ENCODE measurements around the gene PRKCH. TPM values are rescaled to one million over a fixed set of nuclear protein-coding genes. Genes with fewer than 3 reads are reported as not detected.

The PRKCH gene
- total and polyA plus RNA-seq, 2 donors (not counting 3 experiments of a cell fraction or from before 2014, with no cell fraction given), result 97.7 to 103 TPM

GRCh38 chr14:61480704-61481285, 159.4 kb downstream of the PRKCH start:
- Histone ChIP-seq H4K20me1 (replicated peaks; ENCODE audit: control insufficient read depth, extremely low read depth, insufficient read depth, low read length) (no peaks in the 10 kb centered on the region), H3K27ac (ENCODE audit: insufficient read depth, low read depth, low read length) (no peak overlapping the region), H3K27me3 (ENCODE audit: control insufficient read depth in 2 of 2, insufficient read depth in 2 of 2, low read length in 2 of 2) (no peaks in the 10 kb centered on the region), H3K36me3 (ENCODE audit: control insufficient read depth in 2 of 2, extremely low read depth in 1 of 2, insufficient read depth in 2 of 2, low read length in 2 of 2) (peaks cover 3 to 17% of the 10 kb centered on the region in 2 experiments), H2AFZ (ENCODE audit: low read depth, low read length) (no peak overlapping the region), H3K79me2 (ENCODE audit: control insufficient read depth, insufficient read depth, low read length) (peaks cover 6% of the 10 kb centered on the region), H3K9me3 (replicated peaks; ENCODE audit: control insufficient read depth, insufficient read depth, low read length) (no peaks in the 10 kb centered on the region), H3K4me3 (replicated peaks in 1 of 3; ENCODE audit: insufficient read depth in 1 of 3, low read depth in 1 of 3, low read length in 3 of 3) (no peak overlapping the region), H3K4me1 (ENCODE audit: control insufficient read depth, extremely low read depth, insufficient read depth, low read length) (peaks cover 37% of the 10 kb centered on the region), H3K9me1 (replicated peaks; ENCODE audit: control insufficient read depth, extremely low read depth, insufficient read depth, low read length) (no peaks in the 10 kb centered on the region), H3K4me2 (ENCODE audit: insufficient read depth, low read length) (no peak overlapping the region), H3K9ac (replicated peaks; ENCODE audit: extremely low read depth, insufficient read depth, low read length) (no peak overlapping the region)
- intact Hi-C loops (cut with micrococcal nuclease) (no loop called here), dilution Hi-C loops (cut with MboI; ENCODE audit: extremely low pct_ligation_motif_present, low sequenced_read_pairs) (no loop called here)
- ChIA-PET CTCF (interaction anchor here (1.3 to 1.6 kb wide), 2 partner anchors 10 to 43 kb away, joined by 3 to 4 read pairs; no protein-coding TSS in a partner anchor), POLR2A (no interaction called here)
- no peak for FAIRE-seq
- BruUV-seq (replicated peaks), result no TSS peak
- DNase-seq (ENCODE audit: low read depth, low spot score), result no peak
- TF ChIP-seq GATA2 (IDR thresholded peaks at IDR 0.05; ENCODE audit: insufficient read depth, insufficient read length, low read depth, low read length), result no peak
- no peak for TF ChIP-seq POLR2A (IDR thresholded peaks at IDR 0.05; ENCODE audit: low read depth, low read length)
- TF ChIP-seq MYC (IDR thresholded peaks at IDR 0.05; ENCODE audit: low read depth, low read length), result no peak
- no peak for TF ChIP-seq EZH2 (IDR thresholded peaks at IDR 0.05; ENCODE audit: borderline replicate concordance, low read depth, low read length, severe bottlenecking)
- no peak for TF ChIP-seq FOS (IDR thresholded peaks at IDR 0.05; ENCODE audit: borderline replicate concordance, insufficient read depth, low read length)
- TF ChIP-seq MAX (IDR thresholded peaks at IDR 0.05; ENCODE audit: insufficient read depth, insufficient read length), result no peak
- TF ChIP-seq CTCF (IDR thresholded peaks at IDR 0.05; ENCODE audit: extremely low read depth in 1 of 2, insufficient read depth in 1 of 2, low read depth in 1 of 2, low read length in 2 of 2), result no peak
- TF ChIP-seq JUN (IDR thresholded peaks at IDR 0.05; ENCODE audit: borderline replicate concordance, insufficient read depth, insufficient read length, low read depth), result no peak
- no peak for TF ChIP-seq POLR2AphosphoS5 (IDR thresholded peaks at IDR 0.05; ENCODE audit: insufficient read depth, low read depth, low read length)
